HEK293 (cell line): ENCODE data around the gene CLDN15.

Experiments
- KLF10 ChIP-seq: fragments of 450-650 bp; IDR thresholded peaks from 2 replicates; pipeline ENCODE4 v1.5.1; 2018; ENCODE audit warnings: missing biosample characterization, mild to moderate bottlenecking, missing genetic modification characterization
- KLF16 ChIP-seq: fragments of 450-650 bp; formaldehyde crosslinking; IDR thresholded peaks from 2 replicates; pipeline ENCODE4 v1.5.1; 2017; ENCODE audit warnings: missing biosample characterization, missing genetic modification characterization
- KLF17 ChIP-seq: fragments of 450-650 bp; formaldehyde crosslinking; IDR thresholded peaks from 2 replicates; pipeline ENCODE4 v1.5.1; 2016; ENCODE audit warnings: missing biosample characterization, missing genetic modification characterization
- KLF9 ChIP-seq: fragments of 450-650 bp; formaldehyde crosslinking; IDR thresholded peaks from 2 replicates; pipeline ENCODE4 v1.5.1; 2016; ENCODE audit warnings: missing biosample characterization, missing genetic modification characterization, low read depth
- PATZ1 ChIP-seq: fragments of 450-650 bp; formaldehyde crosslinking; IDR thresholded peaks from 2 replicates; pipeline ENCODE4 v1.5.1; 2016; ENCODE audit warnings: missing biosample characterization, missing genetic modification characterization
- WT1 ChIP-seq: fragments of 450-650 bp; formaldehyde crosslinking; IDR thresholded peaks from 2 replicates; pipeline ENCODE4 v1.5.1; 2016; ENCODE audit warnings: missing biosample characterization, missing genetic modification characterization
- ZBTB20 ChIP-seq: fragments of 450-650 bp; formaldehyde crosslinking; IDR thresholded peaks from 2 replicates; pipeline ENCODE4 v1.5.1; 2016; ENCODE audit warnings: missing biosample characterization, missing genetic modification characterization
- ZBTB7A ChIP-seq: fragments of 450-650 bp; formaldehyde crosslinking; IDR thresholded peaks from 2 replicates; pipeline ENCODE4 v1.5.1; 2016; ENCODE audit warnings: low read depth, missing biosample characterization, missing genetic modification characterization
- ZBTB8A ChIP-seq: fragments of 450-650 bp; formaldehyde crosslinking; IDR thresholded peaks from 2 replicates; pipeline ENCODE4 v1.5.1; 2016; ENCODE audit warnings: missing biosample characterization, missing genetic modification characterization
- ZIC2 ChIP-seq: fragments of 450-650 bp; formaldehyde crosslinking; IDR thresholded peaks from 2 replicates; pipeline ENCODE4 v1.5.1; 2016; ENCODE audit warnings: missing biosample characterization, missing genetic modification characterization
- ZNF18 ChIP-seq: fragments of 450-650 bp; formaldehyde crosslinking; IDR thresholded peaks from 2 replicates; pipeline ENCODE4 v1.5.1; 2016; ENCODE audit warnings: missing biosample characterization, missing genetic modification characterization
- ZNF548 ChIP-seq: fragments of 450-650 bp; formaldehyde crosslinking; IDR thresholded peaks from 2 replicates; pipeline ENCODE4 v1.5.1; 2016; ENCODE audit warnings: missing biosample characterization, missing genetic modification characterization
- ZNF561 ChIP-seq: fragments of 450-650 bp; IDR thresholded peaks from 2 replicates; pipeline ENCODE4 v1.5.1; 2018; ENCODE audit warnings: missing biosample characterization, missing genetic modification characterization, borderline replicate concordance
- ZNF580 ChIP-seq: fragments of 450-650 bp; formaldehyde crosslinking; IDR thresholded peaks from 2 replicates; pipeline ENCODE4 v1.5.1; 2016; ENCODE audit warnings: missing biosample characterization, missing genetic modification characterization
- ZNF610 ChIP-seq: fragments of 450-650 bp; formaldehyde crosslinking; IDR thresholded peaks from 2 replicates; pipeline ENCODE4 v1.5.1; 2016; ENCODE audit warnings: missing biosample characterization, missing genetic modification characterization, borderline replicate concordance
- ZNF629 ChIP-seq: fragments of 450-650 bp; formaldehyde crosslinking; IDR thresholded peaks from 2 replicates; pipeline ENCODE4 v1.5.1; 2017; ENCODE audit warnings: missing biosample characterization, missing genetic modification characterization
- ZNF654 ChIP-seq: fragments of 450-650 bp; formaldehyde crosslinking; IDR thresholded peaks from 2 replicates; pipeline ENCODE4 v1.5.1; 2016; ENCODE audit warnings: low read depth, missing biosample characterization, missing genetic modification characterization
- ZSCAN16 ChIP-seq: fragments of 450-650 bp; formaldehyde crosslinking; IDR thresholded peaks from 2 replicates; pipeline ENCODE4 v1.5.1; 2016; ENCODE audit warnings: missing biosample characterization, missing genetic modification characterization
- ZSCAN23 ChIP-seq: fragments of 450-650 bp; formaldehyde crosslinking; IDR thresholded peaks from 2 replicates; pipeline ENCODE4 v1.5.1; 2016; ENCODE audit warnings: missing biosample characterization, missing genetic modification characterization
- ZSCAN30 ChIP-seq: fragments of 450-650 bp; IDR thresholded peaks from 2 replicates; pipeline ENCODE4 v1.5.1; 2018; ENCODE audit warnings: missing biosample characterization, mild to moderate bottlenecking, missing genetic modification characterization, moderate library complexity
- TF ChIP-seq, protein P1 (sequence below): fragments of 450-650 bp; formaldehyde crosslinking; IDR thresholded peaks from 2 replicates; pipeline ENCODE4 v1.5.1; 2016; ENCODE audit warnings: missing biosample characterization, missing genetic modification characterization
- TF ChIP-seq, protein P2 (sequence below): fragments of 450-650 bp; formaldehyde crosslinking; conservative IDR thresholded peaks from 2 replicates; pipeline ENCODE4 v1.5.1; 2016; ENCODE audit warnings: low read depth, missing biosample characterization, missing genetic modification characterization
- TF ChIP-seq, protein P3 (sequence below): fragments of 450-650 bp; formaldehyde crosslinking; IDR thresholded peaks from 2 replicates; pipeline ENCODE4 v1.5.1; 2016; ENCODE audit warnings: missing biosample characterization, missing genetic modification characterization

The CLDN15 gene

GRCh38 chr7:101244375-101245146, 7.0 kb upstream of the CLDN15 start, which contains the start of gene FIS1 (continued):
- TF ChIP-seq ZSCAN16 (tag by site-specific recombination) (0 out of 2 replicates have a peak, but pooled peaks have one; percentile 10), ZBTB20 (tag by site-specific recombination) (peak; percentile 82; the same call in 1 of the 2 replicates), PATZ1 (tag by site-specific recombination) (peak; percentile 8), ZBTB7A (0 out of 2 replicates have a peak, but pooled peaks have one; percentile 4), ZNF18 (tag by site-specific recombination) (no peak), ZNF561 (tag by site-specific recombination) (peak; percentile 16; the same call in 1 of the 2 replicates), ZNF548 (tag by site-specific recombination) (no peak), KLF9 (tag by site-specific recombination) (peak; percentile 72; the same call in 1 of the 2 replicates), ZNF610 (tag by site-specific recombination) (no peak), ZSCAN30 (tag by site-specific recombination) (0 out of 2 replicates have a peak, but pooled peaks have one; percentile 47), WT1 (tag by site-specific recombination) (0 out of 2 replicates have a peak, but pooled peaks have one; percentile 13), KLF10 (tag by site-specific recombination) (0 out of 2 replicates have a peak, but pooled peaks have one; percentile 33), ZSCAN23 (no peak), ZNF629 (tag by site-specific recombination) (peak; percentile 45), ZIC2 (tag by site-specific recombination) (0 out of 2 replicates have a peak, but pooled peaks have one; percentile 19), KLF17 (tag by site-specific recombination) (peak; percentile 8; the same call in 1 of the 2 replicates), ZNF654 (tag by site-specific recombination) (peak; percentile 38), KLF16 (peak; percentile 59), ZNF580 (tag by site-specific recombination) (peak; percentile 87), ZBTB8A (tag by site-specific recombination) (0 out of 2 replicates have a peak, but pooled peaks have one; percentile 10)
- TF ChIP-seq, protein P1, sequence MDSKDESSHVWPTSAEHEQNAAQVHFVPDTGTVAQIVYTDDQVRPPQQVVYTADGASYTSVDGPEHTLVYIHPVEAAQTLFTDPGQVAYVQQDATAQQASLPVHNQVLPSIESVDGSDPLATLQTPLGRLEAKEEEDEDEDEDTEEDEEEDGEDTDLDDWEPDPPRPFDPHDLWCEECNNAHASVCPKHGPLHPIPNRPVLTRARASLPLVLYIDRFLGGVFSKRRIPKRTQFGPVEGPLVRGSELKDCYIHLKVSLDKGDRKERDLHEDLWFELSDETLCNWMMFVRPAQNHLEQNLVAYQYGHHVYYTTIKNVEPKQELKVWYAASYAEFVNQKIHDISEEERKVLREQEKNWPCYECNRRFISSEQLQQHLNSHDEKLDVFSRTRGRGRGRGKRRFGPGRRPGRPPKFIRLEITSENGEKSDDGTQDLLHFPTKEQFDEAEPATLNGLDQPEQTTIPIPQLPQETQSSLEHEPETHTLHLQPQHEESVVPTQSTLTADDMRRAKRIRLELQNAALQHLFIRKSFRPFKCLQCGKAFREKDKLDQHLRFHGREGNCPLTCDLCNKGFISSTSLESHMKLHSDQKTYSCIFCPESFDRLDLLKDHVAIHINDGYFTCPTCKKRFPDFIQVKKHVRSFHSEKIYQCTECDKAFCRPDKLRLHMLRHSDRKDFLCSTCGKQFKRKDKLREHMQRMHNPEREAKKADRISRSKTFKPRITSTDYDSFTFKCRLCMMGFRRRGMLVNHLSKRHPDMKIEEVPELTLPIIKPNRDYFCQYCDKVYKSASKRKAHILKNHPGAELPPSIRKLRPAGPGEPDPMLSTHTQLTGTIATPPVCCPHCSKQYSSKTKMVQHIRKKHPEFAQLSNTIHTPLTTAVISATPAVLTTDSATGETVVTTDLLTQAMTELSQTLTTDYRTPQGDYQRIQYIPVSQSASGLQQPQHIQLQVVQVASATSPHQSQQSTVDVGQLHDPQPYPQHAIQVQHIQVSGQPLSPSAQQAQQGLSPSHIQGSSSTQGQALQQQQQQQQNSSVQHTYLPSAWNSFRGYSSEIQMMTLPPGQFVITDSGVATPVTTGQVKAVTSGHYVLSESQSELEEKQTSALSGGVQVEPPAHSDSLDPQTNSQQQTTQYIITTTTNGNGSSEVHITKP, result no peak
- TF ChIP-seq, protein P2, sequence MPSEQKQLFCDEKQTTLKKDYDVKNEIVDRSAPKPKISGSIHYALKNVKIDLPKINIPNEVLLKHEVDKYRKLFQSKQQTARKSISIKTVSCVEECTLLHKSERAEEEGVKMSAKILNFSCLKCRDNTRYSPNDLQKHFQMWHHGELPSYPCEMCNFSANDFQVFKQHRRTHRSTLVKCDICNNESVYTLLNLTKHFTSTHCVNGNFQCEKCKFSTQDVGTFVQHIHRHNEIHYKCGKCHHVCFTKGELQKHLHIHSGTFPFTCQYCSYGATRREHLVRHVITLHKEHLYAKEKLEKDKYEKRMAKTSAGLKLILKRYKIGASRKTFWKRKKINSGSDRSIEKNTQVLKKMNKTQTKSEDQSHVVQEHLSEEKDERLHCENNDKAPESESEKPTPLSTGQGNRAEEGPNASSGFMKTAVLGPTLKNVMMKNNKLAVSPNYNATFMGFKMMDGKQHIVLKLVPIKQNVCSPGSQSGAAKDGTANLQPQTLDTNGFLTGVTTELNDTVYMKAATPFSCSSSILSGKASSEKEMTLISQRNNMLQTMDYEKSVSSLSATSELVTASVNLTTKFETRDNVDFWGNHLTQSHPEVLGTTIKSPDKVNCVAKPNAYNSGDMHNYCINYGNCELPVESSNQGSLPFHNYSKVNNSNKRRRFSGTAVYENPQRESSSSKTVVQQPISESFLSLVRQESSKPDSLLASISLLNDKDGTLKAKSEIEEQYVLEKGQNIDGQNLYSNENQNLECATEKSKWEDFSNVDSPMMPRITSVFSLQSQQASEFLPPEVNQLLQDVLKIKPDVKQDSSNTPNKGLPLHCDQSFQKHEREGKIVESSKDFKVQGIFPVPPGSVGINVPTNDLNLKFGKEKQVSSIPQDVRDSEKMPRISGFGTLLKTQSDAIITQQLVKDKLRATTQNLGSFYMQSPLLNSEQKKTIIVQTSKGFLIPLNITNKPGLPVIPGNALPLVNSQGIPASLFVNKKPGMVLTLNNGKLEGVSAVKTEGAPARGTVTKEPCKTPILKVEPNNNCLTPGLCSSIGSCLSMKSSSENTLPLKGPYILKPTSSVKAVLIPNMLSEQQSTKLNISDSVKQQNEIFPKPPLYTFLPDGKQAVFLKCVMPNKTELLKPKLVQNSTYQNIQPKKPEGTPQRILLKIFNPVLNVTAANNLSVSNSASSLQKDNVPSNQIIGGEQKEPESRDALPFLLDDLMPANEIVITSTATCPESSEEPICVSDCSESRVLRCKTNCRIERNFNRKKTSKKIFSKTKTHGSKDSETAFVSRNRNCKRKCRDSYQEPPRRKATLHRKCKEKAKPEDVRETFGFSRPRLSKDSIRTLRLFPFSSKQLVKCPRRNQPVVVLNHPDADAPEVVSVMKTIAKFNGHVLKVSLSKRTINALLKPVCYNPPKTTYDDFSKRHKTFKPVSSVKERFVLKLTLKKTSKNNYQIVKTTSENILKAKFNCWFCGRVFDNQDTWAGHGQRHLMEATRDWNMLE (tag by site-specific recombination), result peak; percentile 83
- TF ChIP-seq, protein P3, sequence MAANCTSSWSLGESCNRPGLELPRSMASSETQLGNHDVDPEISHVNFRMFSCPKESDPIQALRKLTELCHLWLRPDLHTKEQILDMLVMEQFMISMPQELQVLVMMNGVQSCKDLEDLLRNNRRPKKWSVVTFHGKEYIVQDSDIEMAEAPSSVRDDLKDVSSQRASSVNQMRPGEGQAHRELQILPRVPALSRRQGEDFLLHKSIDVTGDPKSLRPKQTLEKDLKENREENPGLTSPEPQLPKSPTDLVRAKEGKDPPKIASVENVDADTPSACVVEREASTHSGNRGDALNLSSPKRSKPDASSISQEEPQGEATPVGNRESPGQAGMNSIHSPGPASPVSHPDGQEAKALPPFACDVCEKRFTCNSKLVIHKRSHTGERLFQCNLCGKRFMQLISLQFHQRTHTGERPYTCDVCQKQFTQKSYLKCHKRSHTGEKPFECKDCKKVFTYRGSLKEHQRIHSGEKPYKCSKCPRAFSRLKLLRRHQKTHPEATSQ (tag by site-specific recombination), result no peak
